HUES6 (cell line): Measurements from ENCODE around the gene FBF1.

Source experiments
- H3K27ac ChIP-seq: 2 replicates; pipeline ENCODE4 v1.7.0; 2013; ENCODE audit warnings: low read depth, mild to moderate bottlenecking, low read length, inconsistent platforms
- H3K27me3 ChIP-seq: 2 replicates; pipeline ENCODE4 v1.6.1; 2013; ENCODE audit warnings: low read length; ENCODE audit not compliant: control insufficient read depth, insufficient read depth
- H3K36me3 ChIP-seq: 2 replicates; pipeline ENCODE4 v1.6.1; 2013; ENCODE audit warnings: low read length; ENCODE audit not compliant: control insufficient read depth, insufficient read depth
- H3K4me1 ChIP-seq: 2 replicates; pipeline ENCODE4 v1.6.1; 2013; ENCODE audit warnings: low read length; ENCODE audit not compliant: control insufficient read depth, insufficient read depth
- H3K4me3 ChIP-seq: 2 replicates; pipeline ENCODE4 v1.5.1; 2013; ENCODE audit warnings: low read depth, low read length
- H3K9ac ChIP-seq: one replicate; pipeline ENCODE4 v1.6.1; 2013; ENCODE audit warnings: mild to moderate bottlenecking, low read length
- H3K9me3 ChIP-seq: 2 replicates; pipeline ENCODE4 v1.6.1; 2013; ENCODE audit warnings: low read depth, low read length; ENCODE audit not compliant: control insufficient read depth, insufficient read depth

The FBF1 gene

DNA sequence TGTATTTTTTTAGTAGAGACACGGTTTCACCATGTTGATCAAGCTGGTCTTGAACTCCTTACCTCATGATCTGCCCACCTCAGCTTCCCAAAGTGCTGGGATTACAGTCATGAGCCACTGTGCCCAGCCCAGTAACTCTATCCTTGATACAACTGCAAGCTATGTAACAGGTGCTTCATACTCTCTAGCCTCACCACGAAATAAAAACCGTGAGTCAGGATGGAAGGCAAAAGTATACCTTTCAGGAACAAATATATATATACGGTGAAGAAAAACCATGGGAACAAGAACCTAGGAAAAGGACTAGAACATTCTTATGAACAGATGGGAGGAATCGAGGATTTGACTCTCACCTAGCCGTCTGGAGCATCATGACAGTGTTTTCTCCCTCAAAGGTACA, 9.6 kb upstream of the FBF1 start:
- H3K4me3 ChIP-seq = no peak overlapping the region
- no peaks in the 10 kb centered on the region for H3K4me1 ChIP-seq

DNA sequence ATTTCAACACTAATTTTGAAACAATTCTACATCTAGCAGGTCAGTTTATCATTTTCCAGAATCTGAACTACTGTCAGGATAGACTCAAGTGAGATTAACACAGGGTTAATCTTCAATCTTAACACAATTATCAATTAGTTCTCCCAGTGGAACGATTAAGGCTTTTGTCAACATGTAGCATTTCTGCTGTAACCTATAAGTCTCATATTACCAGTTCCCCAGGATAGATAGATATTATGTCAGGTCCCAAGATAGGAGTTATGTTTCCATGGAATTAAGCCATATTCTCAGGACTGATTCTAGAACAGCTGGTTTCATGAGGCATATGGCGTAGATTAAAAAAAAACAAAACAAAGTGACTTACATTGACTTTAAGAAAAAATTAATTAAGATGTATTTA, 4.4 kb upstream of the FBF1 start:
- Histone ChIP-seq H3K9me3 (no peaks in the 10 kb centered on the region), H3K9ac (no peak overlapping the region), H3K27ac (no peak overlapping the region), H3K36me3 (peaks cover 48% of the 10 kb centered on the region), H3K4me1 (peaks cover 4% of the 10 kb centered on the region; the same call in 1 of the 2 replicates), H3K4me3 (no peak overlapping the region), H3K27me3 (no peaks in the 10 kb centered on the region)

More for the DNA sequence above, 9.6 kb upstream of the FBF1 start:
- Histone ChIP-seq H3K9ac (no peak overlapping the region), H3K9me3 (no peaks in the 10 kb centered on the region), H3K36me3 (peaks cover 79% of the 10 kb centered on the region), H3K27me3 (no peaks in the 10 kb centered on the region), H3K27ac (no peak overlapping the region)

DNA sequence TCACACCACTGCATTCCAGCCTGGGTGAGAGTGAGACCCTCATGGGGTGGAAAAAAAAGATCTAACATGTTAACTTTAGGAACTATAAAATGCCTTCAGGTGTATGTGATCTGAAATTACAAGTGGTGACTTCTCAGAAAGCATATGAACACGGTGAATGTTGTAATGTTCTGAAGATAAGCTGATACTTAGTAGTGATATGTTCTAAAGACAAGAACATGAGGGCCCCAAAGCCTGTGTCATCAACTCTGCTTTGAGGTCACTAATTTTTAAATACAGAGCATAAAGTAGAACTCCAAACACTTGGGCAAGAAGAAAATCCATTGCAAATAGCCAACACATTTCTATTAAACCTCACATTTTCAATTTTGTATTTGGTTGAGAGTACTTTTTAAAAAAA, 2.6 kb upstream of the FBF1 start:
- no peaks in the 10 kb centered on the region for H3K9me3 ChIP-seq
- H3K27ac ChIP-seq = no peak overlapping the region
- peaks cover 4% of the 10 kb centered on the region; the same call in 1 of the 2 replicates for H3K4me1 ChIP-seq
- no peaks in the 10 kb centered on the region for H3K27me3 ChIP-seq
- no peak overlapping the region for H3K4me3 ChIP-seq
- no peak overlapping the region for H3K9ac ChIP-seq
- H3K36me3 ChIP-seq = peaks cover 35% of the 10 kb centered on the region

DNA sequence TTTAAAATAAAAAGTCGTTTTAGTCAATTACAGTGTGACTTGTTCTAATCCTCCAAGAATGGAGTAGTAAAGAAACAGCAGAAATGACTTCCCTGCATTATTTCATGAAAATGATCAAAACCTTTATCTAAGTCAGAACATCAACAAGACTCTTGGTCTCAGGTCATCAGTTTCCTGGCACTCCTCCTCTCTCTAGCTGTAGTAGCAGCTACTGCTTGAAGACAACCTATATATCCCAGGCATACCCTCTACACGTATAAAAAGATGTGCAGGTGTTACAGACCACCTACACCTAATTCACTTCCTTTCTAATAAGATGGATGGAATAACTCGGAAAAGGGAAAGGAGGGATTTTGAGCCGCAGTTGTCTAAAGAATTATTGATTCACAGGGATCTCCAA, 1.6 kb upstream of the FBF1 start:
- Histone ChIP-seq H3K27ac (no peak overlapping the region), H3K4me1 (peaks cover 4% of the 10 kb centered on the region; the same call in 1 of the 2 replicates), H3K9me3 (no peaks in the 10 kb centered on the region), H3K36me3 (peaks cover 25% of the 10 kb centered on the region), H3K4me3 (no peak overlapping the region), H3K9ac (no peak overlapping the region), H3K27me3 (no peaks in the 10 kb centered on the region)

DNA sequence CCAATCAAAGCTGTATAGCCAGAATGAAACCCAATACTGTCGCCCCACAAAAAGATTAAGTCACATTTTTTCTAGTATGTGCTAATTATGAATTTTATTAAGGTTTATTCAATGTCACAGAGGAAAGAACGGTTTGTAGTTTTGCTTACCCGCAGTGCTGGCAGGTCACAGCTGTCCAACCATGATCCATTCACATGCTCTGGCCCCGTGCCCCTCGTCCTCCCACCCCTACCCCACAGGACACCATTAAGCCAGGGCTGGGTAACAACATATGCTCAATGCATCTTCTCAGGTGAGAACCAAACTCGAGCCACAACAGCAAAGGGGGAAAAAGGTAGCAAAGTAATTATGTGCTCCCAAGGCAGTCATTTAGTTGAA, 589 bp upstream of the FBF1 start:
- H3K27me3 ChIP-seq = no peaks in the 10 kb centered on the region
- H3K36me3 ChIP-seq = peaks cover 18% of the 10 kb centered on the region
- H3K9me3 ChIP-seq = no peaks in the 10 kb centered on the region
- H3K9ac ChIP-seq = no peak overlapping the region
- H3K4me3 ChIP-seq = peak overlapping the region; percentile 81
- peaks cover 4% of the 10 kb centered on the region; the same call in 1 of the 2 replicates for H3K4me1 ChIP-seq
- H3K27ac ChIP-seq = no peak overlapping the region

DNA sequence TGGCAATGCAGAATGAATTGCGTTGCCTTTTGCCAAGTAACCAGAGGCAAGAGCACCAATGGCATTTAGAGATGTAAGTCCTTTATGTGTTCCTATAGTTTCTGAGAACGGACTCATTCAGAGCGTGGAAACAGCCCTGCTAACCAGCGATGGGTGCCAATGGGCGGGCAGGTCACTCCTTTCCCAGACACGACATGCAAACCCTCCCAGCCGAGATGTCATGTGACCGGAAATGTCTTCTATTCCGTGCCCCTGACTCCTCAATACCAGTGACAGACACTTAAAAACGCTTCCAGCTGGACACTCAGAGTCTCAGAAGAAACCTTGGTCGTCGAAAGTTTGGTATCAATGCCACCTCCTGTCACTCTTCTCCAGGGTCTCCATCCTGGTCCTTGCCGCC, 3.2 kb downstream of the FBF1 start:
- H3K27ac ChIP-seq = no peak overlapping the region
- H3K9ac ChIP-seq = no peak overlapping the region
- H3K27me3 ChIP-seq = no peaks in the 10 kb centered on the region
- H3K4me3 ChIP-seq = no peak overlapping the region
- H3K36me3 ChIP-seq = peaks cover 6% of the 10 kb centered on the region
- peaks cover 4% of the 10 kb centered on the region; the same call in 1 of the 2 replicates for H3K4me1 ChIP-seq
- H3K9me3 ChIP-seq = no peaks in the 10 kb centered on the region

DNA sequence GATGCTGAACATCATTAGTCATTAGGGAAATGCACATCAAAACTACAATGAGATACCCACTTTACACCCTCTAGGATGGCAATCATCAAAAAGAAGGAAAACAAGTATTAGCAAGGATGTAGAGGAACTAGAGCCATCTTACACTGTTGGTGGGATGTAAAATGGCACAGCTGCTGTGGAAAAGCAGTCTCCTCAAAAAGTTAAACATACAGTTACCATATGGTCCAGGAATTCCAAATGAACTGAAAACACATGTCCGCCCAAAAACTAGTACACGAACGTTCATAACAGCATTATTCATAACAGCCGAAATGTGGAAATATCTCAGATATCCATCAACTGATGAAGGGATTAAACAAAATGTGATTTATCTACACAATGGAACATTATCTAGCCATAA, 7.0 kb downstream of the FBF1 start:
- Histone ChIP-seq H3K9ac (no peak overlapping the region), H3K27ac (no peak overlapping the region), H3K4me3 (no peak overlapping the region), H3K27me3 (no peaks in the 10 kb centered on the region), H3K4me1 (no peaks in the 10 kb centered on the region), H3K9me3 (no peaks in the 10 kb centered on the region), H3K36me3 (peaks cover 16% of the 10 kb centered on the region)

DNA sequence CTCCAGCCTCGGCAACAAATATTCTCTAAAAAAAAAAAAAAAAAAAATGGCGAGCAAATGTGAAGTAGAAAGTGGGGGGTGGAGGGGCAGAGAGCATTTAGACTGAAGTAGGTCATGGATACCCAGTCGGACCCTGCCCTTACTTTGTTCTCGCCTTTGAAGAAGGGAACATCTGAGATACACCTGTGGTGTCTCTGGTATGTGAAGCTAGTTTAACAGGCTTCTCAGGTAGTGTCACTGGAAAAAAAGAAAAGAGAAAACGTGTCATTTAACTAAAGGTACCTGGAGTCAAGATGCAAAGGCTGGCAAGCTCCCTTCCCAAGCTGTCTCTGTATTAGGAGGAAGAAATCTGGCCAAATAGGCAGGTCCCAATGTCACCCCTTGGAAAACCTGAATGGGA, 8.0 kb downstream of the FBF1 start:
- Histone ChIP-seq H3K4me1 (no peaks in the 10 kb centered on the region), H3K27ac (no peak overlapping the region), H3K36me3 (peaks cover 17% of the 10 kb centered on the region)

DNA sequence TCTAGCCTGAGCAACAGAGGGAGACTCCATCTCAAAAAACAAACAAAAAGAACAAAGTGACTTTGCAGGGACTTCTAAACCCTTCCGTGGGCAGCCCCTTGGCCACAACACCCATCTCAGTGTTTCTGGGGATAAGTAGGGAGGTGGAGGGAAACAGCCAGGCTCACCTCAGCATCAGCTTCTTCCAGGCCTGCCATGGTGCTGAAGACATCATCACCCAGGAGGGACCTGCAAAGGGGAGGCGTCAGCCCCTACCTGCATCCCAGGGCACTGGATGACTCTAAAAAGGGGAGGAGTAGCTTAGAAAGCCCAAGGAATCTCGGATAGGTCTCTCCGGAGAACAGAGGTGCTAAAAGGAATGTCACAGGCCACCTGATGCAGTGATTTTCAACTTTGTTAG, 9.8 kb downstream of the FBF1 start:
- H3K27me3 ChIP-seq = no peaks in the 10 kb centered on the region
- H3K27ac ChIP-seq = no peak overlapping the region
- no peaks in the 10 kb centered on the region for H3K9me3 ChIP-seq

More for the DNA sequence above, 8.0 kb downstream of the FBF1 start:
- Histone ChIP-seq H3K27me3 (no peaks in the 10 kb centered on the region), H3K9me3 (no peaks in the 10 kb centered on the region), H3K4me3 (no peak overlapping the region), H3K9ac (no peak overlapping the region)

DNA sequence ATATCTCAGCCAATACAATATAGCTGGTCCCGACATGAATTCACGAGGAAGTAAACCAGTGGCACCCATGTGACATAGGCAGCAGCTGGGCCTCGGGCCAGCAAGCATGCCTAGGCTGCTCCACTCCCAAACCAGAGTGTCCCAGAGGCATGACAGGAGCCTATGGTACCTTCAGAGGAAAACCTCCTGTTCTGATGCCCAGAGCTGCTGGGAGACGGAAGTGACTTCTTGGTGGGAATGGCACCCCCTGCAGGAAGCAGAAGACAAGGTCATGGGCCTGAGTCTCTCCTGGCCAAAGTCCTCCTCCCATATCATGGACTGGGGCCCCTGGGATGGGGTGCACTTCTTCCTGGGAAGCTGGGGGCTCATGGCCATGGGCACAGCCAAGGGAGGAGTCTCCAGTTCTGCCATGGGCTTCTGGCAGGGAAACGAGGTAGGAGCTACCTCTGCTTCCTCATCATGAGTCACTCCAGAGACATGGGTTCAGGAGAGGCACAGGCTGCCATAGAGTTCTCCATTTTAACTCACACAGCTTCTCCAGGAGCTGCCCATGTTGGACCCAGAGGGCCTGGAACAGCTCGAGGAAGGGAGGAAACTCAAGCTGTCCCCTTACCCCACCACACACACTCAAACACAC, 13.4 kb downstream of the FBF1 start:
- Histone ChIP-seq H3K27ac (no peak overlapping the region), H3K27me3 (no peaks in the 10 kb centered on the region), H3K4me1 (no peaks in the 10 kb centered on the region), H3K9me3 (no peaks in the 10 kb centered on the region), H3K9ac (no peak overlapping the region), H3K36me3 (peaks cover 49% of the 10 kb centered on the region), H3K4me3 (no peak overlapping the region)

More for the DNA sequence above, 9.8 kb downstream of the FBF1 start:
- H3K4me1 ChIP-seq = no peaks in the 10 kb centered on the region
- peaks cover 28% of the 10 kb centered on the region for H3K36me3 ChIP-seq
- no peak overlapping the region for H3K9ac ChIP-seq
- no peak overlapping the region for H3K4me3 ChIP-seq

DNA sequence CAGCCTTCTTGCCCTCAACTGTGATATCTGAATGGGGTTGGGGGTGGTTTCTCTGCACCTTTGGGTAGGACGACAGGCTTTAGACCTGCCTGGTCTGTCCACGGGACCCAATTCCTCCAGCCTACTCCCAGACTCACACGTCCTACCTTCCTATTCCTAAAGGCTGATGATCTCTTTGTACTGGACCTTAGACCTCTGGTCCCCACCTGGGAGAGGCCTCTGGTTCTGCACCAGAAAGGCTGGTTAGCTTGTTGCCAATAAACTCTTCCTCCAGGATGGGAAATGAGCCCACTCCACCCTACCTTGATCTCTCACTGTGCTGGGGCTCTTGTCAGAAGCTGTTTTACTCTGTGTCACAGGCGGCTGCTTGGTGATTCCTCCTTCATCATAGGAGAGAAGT, 14.4 kb downstream of the FBF1 start:
- no peaks in the 10 kb centered on the region for H3K4me1 ChIP-seq
- H3K36me3 ChIP-seq = peaks cover 51% of the 10 kb centered on the region
- no peaks in the 10 kb centered on the region for H3K9me3 ChIP-seq
- no peak overlapping the region for H3K9ac ChIP-seq
- H3K27ac ChIP-seq = no peak overlapping the region
- H3K27me3 ChIP-seq = no peaks in the 10 kb centered on the region
- H3K4me3 ChIP-seq = no peak overlapping the region
